Myocyte (in vitro differentiated cells): ENCODE results near the gene IQGAP3. TPM values are rescaled to one million over a fixed set of nuclear protein-coding genes. Genes with fewer than 3 reads are reported as not detected.

Source experiments
- DNase-seq: peaks from one replicate; pipeline ENCODE4 v3.0.0-alpha.2; 2012; ENCODE audit warnings: low read depth
- total RNA-seq: library from RNA; depleted of rRNA; stranded (reverse); fragments of >200 nt; gene quantifications from 2 replicates; pipeline ENCODE4 v1.2.3, GENCODE V29; 2014

The IQGAP3 gene
- total RNA-seq, 1 donor from 2014 or later = 0.24 TPM

GRCh38 chr1:156486421-156487344, 85.7 kb downstream of the IQGAP3 start:
- no peak for DNase-seq

GRCh38 chr1:156485984-156486383, 86.4 kb downstream of the IQGAP3 start:
- no peak for DNase-seq

GRCh38 chr1:156484480-156485058, 87.8 kb downstream of the IQGAP3 start:
- no peak for DNase-seq

- DNase-seq = no peak
Observed at GRCh38 chr1:156483397-156483796, 89.0 kb downstream of the IQGAP3 start.

GRCh38 chr1:156482276-156482675, 90.1 kb downstream of the IQGAP3 start:
- DNase-seq = no peak

- no peak for DNase-seq
Observed at GRCh38 chr1:156481527-156481926, 90.8 kb downstream of the IQGAP3 start.

- peak; percentile 38 for DNase-seq
Observed at GRCh38 chr1:156480411-156481192, 91.8 kb downstream of the IQGAP3 start.

- no peak for DNase-seq
Observed at GRCh38 chr1:156480016-156480370, 92.4 kb downstream of the IQGAP3 start.

- no peak for DNase-seq
Observed at GRCh38 chr1:156479093-156480015, 93.0 kb downstream of the IQGAP3 start.

GRCh38 chr1:156478250-156478627, 94.1 kb downstream of the IQGAP3 start:
- DNase-seq = no peak

GRCh38 chr1:156477526-156478249, 94.7 kb downstream of the IQGAP3 start:
- DNase-seq = no peak

- no peak for DNase-seq
Observed at GRCh38 chr1:156476501-156477298, 95.7 kb downstream of the IQGAP3 start.

GRCh38 chr1:156475568-156476500, 96.5 kb downstream of the IQGAP3 start:
- peak; percentile 84 for DNase-seq

Other genes starting within 250 kb of the IQGAP3 start
- 271 and 331 TPM in 2 replicates for gene CCT3, start 234.3 kb downstream of the IQGAP3 start, total RNA-seq
- gene TSACC, start 234.0 kb downstream of the IQGAP3 start, total RNA-seq = not detected in 2 replicates
- not detected in 2 replicates for gene RHBG, start 203.4 kb downstream of the IQGAP3 start, total RNA-seq
- 59.2 and 62.2 TPM in 2 replicates for gene MEF2D, start 71.8 kb downstream of the IQGAP3 start, total RNA-seq
- gene TTC24, start 7.2 kb upstream of the IQGAP3 start, total RNA-seq = 0.19 TPM in 1 of 2 replicates, not detected in the other
- 51.9 and 55.3 TPM in 2 replicates for gene NAXE, start 19.2 kb upstream of the IQGAP3 start, total RNA-seq
- gene GPATCH4, start 28.9 kb upstream of the IQGAP3 start, total RNA-seq = 23.4 and 29.6 TPM in 2 replicates
- gene HAPLN2, start 46.9 kb upstream of the IQGAP3 start, total RNA-seq = not detected in 2 replicates
- 0.11 TPM in 1 of 2 replicates, not detected in the other for gene BCAN, start 69.6 kb upstream of the IQGAP3 start, total RNA-seq
- 1,770 and 2,264 TPM in 2 replicates for gene NES, start 104.8 kb upstream of the IQGAP3 start, total RNA-seq
- 5.3 and 6.2 TPM in 2 replicates for gene CRABP2, start 133.0 kb upstream of the IQGAP3 start, total RNA-seq
- 8.9 and 13.5 TPM in 2 replicates for gene METTL25B, start 155.9 kb upstream of the IQGAP3 start, total RNA-seq
- 12.8 and 19.7 TPM in 2 replicates for gene ISG20L2, start 156.2 kb upstream of the IQGAP3 start, total RNA-seq
- gene MRPL24, start 168.5 kb upstream of the IQGAP3 start, total RNA-seq = 60.6 and 65.6 TPM in 2 replicates
- 299 and 305 TPM in 2 replicates for gene HDGF, start 179.1 kb upstream of the IQGAP3 start, total RNA-seq
- 50.1 and 52.6 TPM in 2 replicates for gene PRCC, start 195.0 kb upstream of the IQGAP3 start, total RNA-seq
- not detected in 2 replicates for gene SH2D2A, start 244.3 kb upstream of the IQGAP3 start, total RNA-seq